Sigmoid colon (tissue), 7 donors: ENCODE measurements around the gene FGF21. TPM values are rescaled to one million over a fixed set of nuclear protein-coding genes. Genes with fewer than 3 reads are reported as not detected.
"Not testable (repeated sequence)": the region's sequence is repeated elsewhere in the genome, so short reads cannot be mapped to it uniquely, and the experiment has no call there.

ENCODE experiments used
- DNase-seq: peaks from one replicate; pipeline ENCODE4 v3.0.0-alpha.2; 2019
- H3K27ac ChIP-seq, 4 donors: fragments of 200-600 bp; sonication (generic); one replicate each; pipeline ENCODE4 v1.5.1; 2016 to 2019; ENCODE audit warnings: mild to moderate bottlenecking in 1 of 4
- H3K27me3 ChIP-seq, 3 donors: fragments of 200-600 bp; sonication (generic); one replicate each; pipeline ENCODE4 v1.5.1; 2019; ENCODE audit warnings: mild to moderate bottlenecking in 1 of 3
- H3K36me3 ChIP-seq, 4 donors: fragments of 200-600 bp; sonication (generic); one replicate each; pipeline ENCODE4 v1.5.1; 2016 to 2019
- H3K4me1 ChIP-seq, 4 donors: fragments of 200-600 bp; sonication (generic); one replicate each; pipeline ENCODE4 v1.5.1; 2017 to 2019
- H3K4me3 ChIP-seq, 4 donors: fragments of 200-600 bp; sonication (generic); one replicate each; pipeline ENCODE4 v1.5.1; 2017 to 2019; ENCODE audit warnings: mild to moderate bottlenecking in 2 of 4, moderate library complexity in 1 of 4
- H3K9me3 ChIP-seq, 4 donors: fragments of 200-600 bp in 3 of 4; sonication (generic) in 3 of 4; one replicate each; pipeline versions ENCODE4 v1.5.1 to v1.6.1; 2013 to 2019
- CTCF ChIP-seq, 4 experiments: fragments of 450-650 bp in 3 of 4; fragments of 200-600 bp in 1 of 4; IDR thresholded peaks; one replicate each; pipeline ENCODE4 v1.5.1; 2016 to 2019; ENCODE audit warnings: antibody characterized with exemption in 4 of 4, mild to moderate bottlenecking in 3 of 4, moderate library complexity in 2 of 4
- EP300 ChIP-seq, 4 donors: sonication (generic); formaldehyde crosslinking; IDR thresholded peaks; one replicate each; pipeline ENCODE4 v1.6.1; 2017; ENCODE audit warnings: antibody characterized with exemption in 4 of 4
- POLR2A ChIP-seq, 2 donors: fragments of 450-650 bp; IDR thresholded peaks; one replicate each; pipeline ENCODE4 v1.6.1; 2016; ENCODE audit warnings: antibody characterized with exemption in 2 of 2, mild to moderate bottlenecking in 2 of 2, moderate library complexity in 2 of 2
- POLR2AphosphoS5 ChIP-seq, 4 donors: sonication (generic); formaldehyde crosslinking; IDR thresholded peaks; one replicate each; pipeline ENCODE4 v1.6.1; 2017; ENCODE audit warnings: antibody characterized with exemption in 4 of 4
- WGBS, 2 donors: extraction: QIAGEN DNeasy Blood & Tissue Kit; methylation state at CpG; one replicate each; pipeline ENCODE4 v1.1.7; 2013; 5-methylcytosine and 5-hydroxymethylcytosine counted together
- intact Hi-C: fragments of 100-400 bp; cut with DNase I; formaldehyde crosslinking; loops from one replicate; pipeline ENCODE4 v1.15.1; 2023
- polyA plus RNA-seq, 3 donors: library from polyadenylated mRNA; stranded (reverse); fragments of 200-250 nt; gene quantifications; one replicate each; pipeline ENCODE4 v1.2.3, GENCODE V29; 2013
- total RNA-seq, 4 donors: library from RNA; depleted of rRNA; stranded (reverse); fragments of >200 nt; gene quantifications; one replicate each; pipeline ENCODE4 v1.1.0, GENCODE V29; 2016
- donor health status: healthy with polysubstance abuse.
- donor health status: Bipolar disorder and iron deficiency.
- donor health status: healthy.

The FGF21 gene
- total and polyA plus RNA-seq, 7 donors, result not detected

- H3K4me3 ChIP-seq, result no peak overlapping the region
- H3K27ac ChIP-seq, result no peak overlapping the region
- H3K9me3 ChIP-seq, result no peaks in the 10 kb centered on the region
- no peak for DNase-seq
- 76 to 86% methylated on average over 12 of the region's 12 CpGs for whole genome bisulfite sequencing, 2 donors
- H3K27me3 ChIP-seq, result peaks cover 8 to 21% (median 11%) of the 10 kb centered on the region in 3 donors
- H3K36me3 ChIP-seq, result no peaks in the 10 kb centered on the region
- H3K4me1 ChIP-seq, result peaks cover 0 to 12% (median 11%) of the 10 kb centered on the region in 4 donors
- no peak for TF ChIP-seq CTCF (IDR thresholded peaks at IDR 0.05)
- TF ChIP-seq EP300 (IDR thresholded peaks at IDR 0.05), result no peak
- no peak for TF ChIP-seq POLR2A (IDR thresholded peaks at IDR 0.05)
- TF ChIP-seq POLR2AphosphoS5 (IDR thresholded peaks at IDR 0.05), result no peak
- intact Hi-C loops, result no loop called here
Observed at GRCh38 chr19:48757089-48757675, 1.9 kb downstream of the FGF21 start.

GRCh38 chr19:48757741-48758144 is 2.4 kb downstream of the FGF21 start:
- intact Hi-C loops, result no loop called here
- H3K4me3 ChIP-seq, result no peak overlapping the region
- 71 to 84% methylated on average over 14 of the region's 14 CpGs for WGBS, 2 donors
- H3K27me3 ChIP-seq, result peaks cover 4 to 15% (median 6%) of the 10 kb centered on the region in 3 donors
- H3K27ac ChIP-seq, result no peak overlapping the region
- TF ChIP-seq POLR2AphosphoS5 (IDR thresholded peaks at IDR 0.05), result no peak
- TF ChIP-seq POLR2A (IDR thresholded peaks at IDR 0.05), result no peak
- TF ChIP-seq CTCF (IDR thresholded peaks at IDR 0.05), result no peak
- TF ChIP-seq EP300 (IDR thresholded peaks at IDR 0.05), result no peak
- H3K4me1 ChIP-seq, result peaks cover 0 to 6% (median 5%) of the 10 kb centered on the region in 4 donors
- DNase-seq, result no peak
- H3K36me3 ChIP-seq, result no peaks in the 10 kb centered on the region
- no peaks in the 10 kb centered on the region for H3K9me3 ChIP-seq

- Histone ChIP-seq H3K4me1 (no peaks in the 10 kb centered on the region), H3K36me3 (no peaks in the 10 kb centered on the region), H3K4me3 (no peak overlapping the region), H3K27me3 (peaks cover 0 to 6% (median 0%) of the 10 kb centered on the region in 3 donors), H3K27ac (peak overlapping the region in 1 of 4 donors; percentile 42), H3K9me3 (no peaks in the 10 kb centered on the region)
- DNase-seq, result no peak
- intact Hi-C loops, result no loop called here
- WGBS, 2 donors, result 47 to 54% methylated on average over 16 of the region's 16 CpGs
- TF ChIP-seq EP300 (IDR thresholded peaks at IDR 0.05) (no peak), POLR2AphosphoS5 (IDR thresholded peaks at IDR 0.05) (no peak), CTCF (IDR thresholded peaks at IDR 0.05) (no peak), POLR2A (IDR thresholded peaks at IDR 0.05) (no peak)
Observed at GRCh38 chr19:48760504-48761205, 5.3 kb downstream of the FGF21 start.

- DNase-seq, H3K4me1 ChIP-seq, H3K9me3 ChIP-seq, H3K27ac ChIP-seq, H3K27me3 ChIP-seq, intact Hi-C loops, H3K36me3 ChIP-seq, H3K4me3 ChIP-seq: not testable (repeated sequence)
- 20 to 53% methylated on average over 5 of the region's 5 CpGs for WGBS, 2 donors
Observed at GRCh38 chr19:48765816-48766215, 10.5 kb downstream of the FGF21 start.

- H3K27me3 ChIP-seq, H3K36me3 ChIP-seq, DNase-seq, H3K4me3 ChIP-seq, H3K4me1 ChIP-seq, H3K27ac ChIP-seq, intact Hi-C loops, H3K9me3 ChIP-seq: not testable (repeated sequence)
- 43 to 55% methylated on average over 6 of the region's 6 CpGs for WGBS, 2 donors
Observed at GRCh38 chr19:48768171-48768753, 12.9 kb downstream of the FGF21 start.
